SH-SY5Y (cell line): ENCODE results near the gene TSEN54.

Experiments used
- GATA2 ChIP-seq: IDR thresholded peaks from 2 replicates; pipeline ENCODE4 v1.6.1; 2011; ENCODE audit warnings: mild to moderate bottlenecking, low read depth, low read length
- GATA3 ChIP-seq: IDR thresholded peaks from 2 replicates; pipeline ENCODE4 v1.6.1; 2011; ENCODE audit warnings: low read depth, mild to moderate bottlenecking, low read length, moderate library complexity

Gene TSEN54

DNA sequence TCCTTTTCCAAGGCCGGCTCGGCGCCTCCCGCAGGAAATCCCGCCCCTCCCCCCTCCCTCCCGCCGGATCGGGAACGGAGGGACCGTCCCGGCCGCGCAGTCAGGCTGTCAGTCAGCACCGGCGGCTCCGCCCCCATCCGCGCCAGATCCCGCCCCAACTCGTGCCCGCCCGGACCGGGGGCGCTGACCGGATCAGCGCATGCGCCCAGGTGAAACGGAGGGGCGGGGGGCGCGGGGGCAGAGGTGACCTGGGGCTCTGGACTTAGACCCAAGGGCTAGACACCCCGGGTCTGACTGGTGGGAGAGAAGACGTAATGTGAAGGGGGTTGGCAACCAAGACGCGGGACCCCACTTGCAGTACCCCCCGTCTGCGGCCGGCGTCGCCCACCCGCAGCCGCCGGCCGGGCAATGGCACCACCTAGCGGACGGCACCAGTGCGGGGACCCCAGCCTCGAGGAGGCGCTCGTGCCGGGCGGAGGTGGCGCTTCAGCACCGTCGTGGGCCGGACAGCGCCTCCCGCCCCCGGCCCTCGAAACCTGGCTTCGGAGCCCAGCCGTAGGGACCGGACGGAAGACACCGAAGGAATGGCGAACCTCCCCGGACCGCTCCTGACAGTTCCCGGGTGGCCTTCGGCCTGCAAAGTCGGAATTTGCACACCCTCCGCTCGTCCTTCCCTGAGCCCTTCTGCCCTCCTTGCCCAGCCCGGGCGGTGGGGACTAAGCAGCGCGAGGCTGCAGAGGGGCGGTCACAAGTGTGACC, 653 bp upstream of the TSEN54 start, which contains the start of gene CASKIN2:
Gene CASKIN2 (minus strand): TSS at position 42 of the 759 bp plus-strand sequence. CDS start 1,733 bp downstream, outside the sequence.
- TF ChIP-seq GATA2 (no peak; the same call in 1 of the 2 replicates), GATA3 (no peak)

DNA sequence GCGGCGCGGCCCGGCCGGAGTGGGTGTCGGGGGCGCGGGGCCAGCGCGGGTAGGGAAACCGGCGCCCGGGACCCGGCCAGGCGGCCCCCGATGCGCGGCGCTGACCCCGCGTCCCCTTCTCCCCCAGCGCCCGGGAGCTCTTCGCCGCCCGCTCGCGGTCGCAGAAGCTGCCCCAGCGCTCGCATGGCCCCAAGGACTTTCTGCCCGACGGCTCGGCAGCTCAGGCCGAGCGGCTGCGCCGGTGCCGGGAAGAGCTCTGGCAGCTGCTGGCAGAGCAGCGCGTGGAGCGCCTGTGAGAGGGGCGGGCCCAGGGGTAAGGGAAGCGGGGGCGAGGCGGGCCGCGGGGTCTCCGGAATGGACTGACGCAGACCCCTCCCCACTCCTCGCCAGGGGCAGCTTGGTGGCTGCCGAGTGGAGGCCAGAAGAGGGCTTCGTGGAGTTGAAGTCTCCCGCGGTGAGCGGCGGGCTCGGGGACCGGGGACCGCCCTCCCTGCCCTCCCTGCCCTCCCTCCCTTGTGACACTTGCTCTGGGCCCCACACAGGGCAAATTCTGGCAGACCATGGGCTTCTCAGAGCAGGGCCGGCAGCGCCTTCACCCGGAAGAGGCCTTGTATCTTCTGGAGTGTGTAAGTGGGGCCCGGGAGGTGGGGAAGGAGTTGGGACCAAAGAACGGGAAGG, 430 bp downstream of the TSEN54 start:
- TF ChIP-seq GATA3 = no peak
- no peak for TF ChIP-seq GATA2

DNA sequence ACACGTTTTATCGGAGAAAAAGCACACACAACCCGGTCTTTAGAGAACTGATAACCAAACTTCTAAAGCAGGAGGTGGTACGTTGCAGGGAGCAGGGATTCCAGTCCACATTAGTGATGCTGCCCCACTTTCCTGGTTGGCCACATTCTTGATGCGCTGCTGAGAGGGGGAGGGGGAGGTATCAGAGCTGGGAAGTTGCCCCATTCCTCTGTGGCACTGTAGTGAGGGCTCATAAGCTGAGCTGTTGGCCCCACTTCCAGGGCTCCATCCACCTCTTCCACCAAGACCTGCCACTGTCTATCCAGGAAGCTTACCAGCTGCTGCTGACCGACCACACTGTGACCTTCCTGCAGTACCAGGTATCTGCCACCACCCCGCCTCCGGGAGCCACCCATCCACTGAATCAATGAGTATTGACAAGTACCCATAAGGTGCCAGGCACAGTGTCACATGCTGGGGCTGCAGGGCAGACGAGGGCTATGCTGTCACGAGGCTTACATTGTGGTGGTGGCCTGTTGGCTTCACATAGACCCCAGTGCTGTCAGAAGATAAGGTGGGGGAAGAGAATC, 1.1 kb downstream of the TSEN54 start:
- TF ChIP-seq GATA2 (no peak), GATA3 (no peak)

DNA sequence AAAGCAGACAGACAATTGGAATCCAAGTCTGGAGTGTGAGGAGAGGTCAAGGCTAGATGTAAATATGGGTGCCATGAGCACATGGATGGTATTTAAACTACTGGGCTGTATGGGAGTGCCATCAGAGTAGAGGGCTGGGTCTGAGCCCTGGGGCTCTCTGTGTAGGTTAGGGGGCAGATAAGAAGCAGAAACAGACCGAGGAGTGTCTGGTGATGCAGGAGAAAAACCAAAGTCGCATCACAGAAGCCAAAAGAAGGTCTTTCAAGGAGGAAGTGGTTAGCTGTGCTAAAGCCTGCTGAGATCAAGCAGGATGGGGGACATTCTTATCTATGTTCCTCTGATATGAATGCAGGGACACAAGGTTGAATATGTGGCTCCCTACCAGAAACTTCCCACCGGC, 1.9 kb downstream of the TSEN54 start:
- no peak for TF ChIP-seq GATA3
- no peak for TF ChIP-seq GATA2

DNA sequence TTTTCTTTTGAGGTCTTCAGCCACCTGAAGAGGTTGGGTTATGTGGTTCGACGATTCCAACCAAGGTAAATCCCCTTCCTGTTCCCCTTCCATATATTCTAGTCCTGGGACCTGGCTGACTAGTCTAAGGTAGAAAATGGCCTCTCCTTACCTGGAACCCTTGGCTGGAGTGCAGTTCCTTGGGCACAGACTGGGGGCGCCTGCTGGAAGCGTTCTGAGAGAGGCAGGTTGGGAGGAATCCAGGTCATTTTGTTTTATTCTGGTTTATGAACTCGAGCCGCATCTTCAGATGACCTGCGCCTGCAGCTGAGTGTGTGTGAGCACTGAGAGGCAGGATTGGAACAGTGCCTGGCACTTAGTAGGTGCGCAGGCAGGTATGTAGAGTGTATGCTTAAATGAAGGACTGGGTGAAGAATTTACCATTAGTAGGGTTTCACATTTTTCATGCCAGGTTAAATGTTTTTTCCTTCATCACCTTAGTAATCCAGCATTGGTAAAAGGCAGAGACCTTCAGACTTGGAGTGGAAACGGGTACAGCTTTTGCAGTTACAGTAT, 2.7 kb downstream of the TSEN54 start:
- TF ChIP-seq GATA3 (no peak), GATA2 (no peak)

DNA sequence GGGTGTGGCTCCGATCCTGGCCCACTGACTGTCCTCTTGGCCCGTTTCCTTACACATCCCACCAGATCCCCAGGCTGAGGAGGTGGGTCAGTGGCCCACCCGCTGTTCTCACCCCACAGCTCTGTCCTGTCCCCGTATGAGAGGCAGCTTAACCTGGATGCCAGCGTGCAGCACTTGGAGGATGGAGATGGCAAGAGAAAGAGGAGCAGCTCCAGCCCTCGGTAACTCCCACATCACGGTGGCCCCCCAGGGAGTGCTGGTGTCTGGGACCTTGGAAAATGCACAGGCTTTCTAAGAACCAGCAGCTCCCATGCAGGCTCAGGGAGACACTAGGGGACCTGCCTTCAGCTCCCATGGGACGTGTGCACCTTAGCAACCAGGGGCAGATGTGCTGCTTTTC, 5.0 kb downstream of the TSEN54 start:
- TF ChIP-seq GATA3 (no peak), GATA2 (no peak)

DNA sequence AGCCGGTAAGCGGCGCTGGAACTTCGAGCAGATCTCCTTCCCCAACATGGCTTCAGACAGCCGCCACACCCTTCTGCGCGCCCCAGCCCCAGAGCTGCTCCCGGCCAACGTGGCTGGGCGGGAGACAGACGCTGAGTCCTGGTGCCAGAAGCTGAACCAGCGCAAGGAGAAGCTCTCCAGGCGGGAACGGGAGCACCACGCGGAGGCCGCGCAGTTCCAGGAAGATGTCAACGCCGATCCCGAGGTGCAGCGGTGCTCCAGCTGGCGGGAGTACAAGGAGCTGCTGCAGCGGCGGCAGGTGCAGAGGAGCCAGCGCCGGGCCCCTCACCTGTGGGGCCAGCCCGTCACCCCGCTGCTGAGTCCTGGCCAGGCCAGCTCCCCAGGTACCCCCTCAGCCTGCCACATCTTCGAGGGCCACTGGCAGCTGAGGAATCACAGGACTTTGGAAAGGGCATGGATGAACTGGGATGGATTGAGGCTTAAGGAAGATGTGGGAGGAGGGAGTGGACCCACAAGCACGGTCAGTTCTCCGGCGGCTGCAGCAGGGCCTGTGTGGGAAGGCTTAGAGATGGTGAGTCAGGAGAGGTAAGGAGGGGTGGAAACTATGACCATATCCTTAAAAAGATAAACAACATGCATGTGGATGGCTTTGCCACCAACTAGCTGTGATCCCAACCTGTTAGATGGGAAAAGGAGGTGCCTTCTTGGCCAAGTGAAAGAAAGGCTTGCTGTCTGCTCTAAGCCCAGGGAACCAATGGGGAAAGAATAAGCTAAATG, 5.8 kb downstream of the TSEN54 start:
- TF ChIP-seq GATA2 (no peak), GATA3 (no peak)

DNA sequence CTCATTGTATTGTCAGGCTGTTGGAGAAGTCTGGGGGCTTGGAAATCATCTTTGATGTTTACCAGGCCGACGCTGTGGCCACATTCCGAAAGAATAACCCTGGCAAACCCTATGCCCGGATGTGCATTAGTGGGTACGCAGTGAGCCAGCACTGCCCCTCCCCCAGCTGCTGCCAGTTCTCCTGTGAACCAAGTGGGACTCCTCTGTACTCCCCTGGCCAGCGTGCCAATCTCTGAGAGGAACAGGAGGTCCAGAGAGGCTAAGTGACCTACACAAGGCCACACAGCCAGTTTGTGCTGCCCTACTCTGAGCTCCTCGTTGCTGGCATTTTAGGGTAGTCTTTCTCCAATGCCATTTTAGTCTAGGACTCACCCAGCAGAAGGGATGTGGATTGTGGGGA, 7.3 kb downstream of the TSEN54 start:
- TF ChIP-seq GATA2 = no peak
- TF ChIP-seq GATA3 = no peak

DNA sequence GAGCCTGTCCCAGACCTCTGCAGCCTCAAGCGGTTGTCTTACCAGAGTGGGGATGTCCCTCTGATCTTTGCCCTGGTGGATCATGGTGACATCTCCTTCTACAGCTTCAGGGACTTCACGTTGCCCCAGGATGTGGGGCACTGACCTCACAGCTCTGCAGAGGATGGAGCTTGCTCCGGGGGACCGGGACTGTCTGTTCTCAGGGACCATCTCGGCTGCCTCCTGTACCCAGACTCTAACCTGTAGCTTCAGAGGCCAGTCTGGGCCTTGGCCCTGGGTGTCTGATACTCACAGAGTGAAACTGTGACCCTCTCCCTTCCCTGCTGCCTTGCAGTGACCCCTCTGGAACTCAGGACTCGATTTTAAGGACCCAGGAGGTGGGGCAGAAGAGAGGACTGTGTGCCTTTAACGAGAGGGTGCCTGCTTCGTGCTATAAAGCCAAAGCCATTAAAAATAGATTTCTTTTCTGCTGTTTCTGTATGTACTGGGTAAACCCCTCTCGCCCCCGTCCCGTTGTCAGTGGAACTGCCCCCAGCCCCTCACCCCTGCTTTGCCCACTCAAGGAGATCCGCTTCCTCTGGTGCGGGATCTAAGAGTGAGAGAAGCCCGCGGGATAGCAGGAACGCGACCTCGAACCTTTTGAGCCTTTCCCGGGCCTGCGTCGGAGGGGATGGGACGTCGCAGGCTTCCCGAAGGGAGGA, 8.1 kb downstream of the TSEN54 start:
- no peak for TF ChIP-seq GATA2
- no peak for TF ChIP-seq GATA3

DNA sequence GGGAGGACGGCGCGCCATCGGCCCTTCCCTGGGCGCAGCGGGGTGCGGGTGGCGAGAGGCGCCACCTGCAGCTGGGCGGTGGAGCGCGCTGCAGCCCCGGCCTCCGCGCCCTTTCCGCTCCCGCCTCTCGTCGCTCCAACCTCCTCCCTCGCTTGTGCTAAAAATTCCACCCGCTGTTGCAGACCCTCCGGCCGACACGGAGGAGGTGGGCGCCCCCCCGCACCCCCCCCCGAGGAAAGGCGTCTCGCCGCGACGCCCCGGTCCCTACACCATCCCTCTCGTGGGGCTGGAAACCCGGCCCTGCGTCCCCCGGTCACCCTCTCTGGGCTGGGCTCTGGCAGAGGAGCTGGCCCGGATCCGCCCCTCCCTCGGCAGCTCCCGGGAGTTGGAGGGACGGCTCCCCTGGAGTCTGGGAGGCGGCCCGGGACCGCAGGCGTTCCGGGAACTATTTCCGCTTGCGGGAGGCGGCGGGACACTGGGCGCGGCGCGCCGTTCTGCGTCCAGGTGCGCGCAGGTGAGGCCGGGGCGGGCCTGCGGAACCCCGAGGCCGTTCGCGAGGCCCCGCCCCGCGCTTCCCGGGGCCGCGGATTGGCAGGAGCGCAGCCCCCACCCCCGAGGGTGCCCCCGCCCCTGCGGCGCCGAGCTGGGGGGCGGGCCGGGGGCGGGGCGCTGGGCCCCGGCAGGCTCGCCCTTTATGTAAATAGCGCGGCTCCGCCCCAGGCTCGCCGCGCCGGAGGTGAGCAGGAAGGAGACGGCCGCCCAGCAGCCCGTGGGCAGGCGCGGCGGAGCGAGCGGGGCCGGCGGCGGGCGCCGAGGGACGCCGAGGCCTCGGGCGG, 8.9 kb downstream of the TSEN54 start, which contains the start of gene LLGL2:
Gene LLGL2 (plus strand): TSS at position 728 of the 836 bp plus-strand sequence. CDS start 17,730 bp downstream, outside the sequence.
- TF ChIP-seq GATA3 (no peak), GATA2 (no peak)

DNA sequence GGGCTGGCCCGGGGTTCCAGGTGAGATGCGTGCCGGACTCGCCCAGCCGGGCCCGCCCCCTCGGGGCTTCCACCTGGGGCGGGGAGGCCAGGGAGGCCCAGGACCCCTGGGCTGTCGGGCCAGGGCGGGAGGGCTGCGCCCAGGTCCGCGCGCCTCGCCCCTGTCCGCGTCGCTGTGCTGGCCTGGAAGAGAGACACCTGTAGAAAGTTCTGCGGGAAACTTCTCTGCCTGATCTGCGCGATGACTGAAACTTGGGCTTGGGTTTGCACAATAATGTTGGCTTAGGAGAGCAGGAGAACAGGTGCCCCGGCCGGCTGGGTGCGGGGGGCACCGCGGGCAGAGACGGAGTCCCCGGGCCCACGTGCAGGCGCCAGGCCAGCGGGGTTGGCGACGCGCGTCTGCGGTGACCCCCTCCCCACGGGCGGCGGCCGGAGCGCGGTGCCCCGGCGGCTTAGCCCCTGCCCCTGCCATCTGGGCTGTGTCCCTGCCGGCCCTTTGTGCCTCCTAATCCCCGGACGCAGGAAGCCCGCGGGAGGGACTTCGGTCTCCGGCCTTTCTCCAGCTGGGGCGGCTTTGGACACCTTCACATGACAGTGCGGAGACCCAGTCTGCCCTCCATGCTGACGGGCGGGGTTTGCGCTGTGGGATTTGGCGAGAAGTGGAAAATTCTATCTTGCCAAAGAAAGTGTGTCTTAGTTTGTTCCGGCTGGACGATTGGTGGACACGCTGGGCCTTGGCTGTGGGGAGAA, 9.7 kb downstream of the TSEN54 start:
- no peak for TF ChIP-seq GATA3
- TF ChIP-seq GATA2 = no peak
